GM19099 (cell line): ENCODE measurements around the gene TOX3.

Experiments used
- POLR2A ChIP-seq: IDR thresholded peaks from 3 replicates; pipeline ENCODE4 v1.6.1; 2011; ENCODE audit warnings: low read depth; ENCODE audit not compliant: insufficient read length; ENCODE audit errors: extremely low read depth

Gene TOX3

DNA sequence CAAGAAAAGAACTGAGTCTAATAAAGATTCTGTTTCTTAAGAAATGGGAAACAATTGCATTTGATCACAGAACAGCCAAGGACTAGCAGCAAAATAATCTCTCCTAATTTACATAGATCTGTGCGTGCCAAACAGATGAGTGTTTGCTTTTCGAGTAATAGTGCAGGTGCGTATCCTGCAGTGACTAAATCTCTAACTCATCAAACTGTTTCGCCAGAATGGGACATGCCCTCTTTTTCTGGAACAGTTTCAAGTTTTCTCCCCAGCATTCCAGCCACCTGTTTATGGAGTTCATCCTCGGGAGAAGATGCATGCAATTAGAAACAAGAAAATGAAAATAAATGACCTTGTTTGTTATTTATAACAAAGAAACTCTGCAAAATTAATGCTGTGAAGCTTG, 5.7 kb upstream of the TOX3 start:
- no peak for TF ChIP-seq POLR2A

DNA sequence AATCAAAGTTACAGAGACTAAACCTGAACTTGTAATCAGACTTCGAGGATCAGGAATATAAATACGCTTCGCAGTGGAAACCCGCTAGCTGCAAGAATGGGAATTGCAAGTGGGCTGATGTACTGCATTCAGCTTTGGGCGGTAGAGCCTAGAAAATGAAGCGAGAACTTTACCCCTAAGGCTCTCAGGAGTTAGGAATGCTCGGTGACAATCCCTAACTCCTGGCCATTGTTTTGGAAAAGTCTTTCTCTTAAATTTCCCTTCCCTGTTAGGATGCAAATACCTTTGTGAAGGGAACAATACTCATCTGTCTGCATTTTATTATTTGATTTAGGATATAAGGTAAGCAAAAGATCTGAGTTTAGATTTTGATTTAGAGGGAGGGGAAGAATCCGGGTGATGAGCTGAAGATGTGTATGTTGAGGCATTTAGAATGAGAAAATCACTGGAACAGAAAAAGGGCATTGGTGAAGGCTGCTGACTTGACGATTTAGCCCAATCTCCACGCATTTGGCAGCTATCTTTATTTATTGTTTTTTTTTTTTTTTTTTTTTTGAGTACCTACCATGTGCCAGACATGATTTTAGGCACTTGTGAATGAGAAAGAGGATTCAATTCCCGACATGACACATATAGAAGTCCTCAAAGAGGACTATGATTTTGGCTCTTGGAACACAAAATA, 2.2 kb upstream of the TOX3 start:
- no peak for TF ChIP-seq POLR2A

DNA sequence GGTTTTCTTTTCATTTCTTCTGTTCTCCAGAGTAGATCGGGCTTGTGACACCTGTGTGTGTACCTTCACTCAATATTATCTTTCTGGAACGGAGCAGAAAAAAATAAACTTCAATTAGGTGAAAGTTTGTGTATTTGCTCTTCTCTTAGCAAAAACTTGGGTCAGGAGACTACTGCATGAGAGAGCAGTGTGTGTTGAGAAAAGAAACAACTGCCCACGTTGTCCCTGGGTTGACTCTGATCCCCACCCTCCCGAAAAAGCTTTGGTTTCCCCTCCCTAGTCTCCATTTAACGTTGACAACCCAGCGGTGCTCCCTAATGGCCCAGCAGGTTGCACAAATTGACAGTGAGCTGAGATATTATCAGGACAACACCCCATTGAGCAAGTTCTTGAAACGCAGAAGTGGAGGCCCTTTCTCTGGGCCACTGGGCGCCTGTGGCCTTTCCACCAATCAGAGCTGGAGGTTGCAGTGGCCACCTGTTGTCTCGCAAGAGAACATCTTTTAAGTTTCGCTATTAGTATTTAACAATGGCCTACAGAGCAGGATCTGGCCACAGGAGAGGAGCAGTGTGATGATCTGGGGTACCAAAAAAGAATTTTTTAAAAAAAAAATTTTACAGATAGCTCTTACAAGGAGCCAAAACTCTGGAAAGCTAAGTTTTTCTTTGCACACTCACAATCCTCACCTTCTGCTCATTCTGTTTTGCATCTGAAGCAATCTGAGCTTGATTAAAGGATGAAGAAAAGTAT, 1.5 kb upstream of the TOX3 start:
- no peak for TF ChIP-seq POLR2A

DNA sequence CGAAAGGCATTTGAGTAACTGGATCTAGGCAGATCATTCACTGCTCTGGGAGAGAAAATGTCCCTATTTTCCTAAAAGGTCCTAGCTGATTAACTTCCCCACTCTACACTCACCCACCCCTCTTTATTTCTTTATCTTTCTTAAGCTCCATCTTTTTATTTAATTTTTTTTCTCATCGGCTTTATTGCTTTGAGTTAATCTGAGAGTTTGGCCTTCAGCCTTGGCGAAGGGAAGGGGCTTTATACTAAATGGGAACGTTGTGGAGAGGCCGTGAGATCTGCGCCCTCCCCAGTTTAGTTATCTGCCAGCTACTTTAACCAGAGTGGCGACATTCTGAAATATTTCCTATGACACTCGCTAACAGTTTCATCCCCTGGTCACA, 882 bp upstream of the TOX3 start:
- TF ChIP-seq POLR2A: no peak

DNA sequence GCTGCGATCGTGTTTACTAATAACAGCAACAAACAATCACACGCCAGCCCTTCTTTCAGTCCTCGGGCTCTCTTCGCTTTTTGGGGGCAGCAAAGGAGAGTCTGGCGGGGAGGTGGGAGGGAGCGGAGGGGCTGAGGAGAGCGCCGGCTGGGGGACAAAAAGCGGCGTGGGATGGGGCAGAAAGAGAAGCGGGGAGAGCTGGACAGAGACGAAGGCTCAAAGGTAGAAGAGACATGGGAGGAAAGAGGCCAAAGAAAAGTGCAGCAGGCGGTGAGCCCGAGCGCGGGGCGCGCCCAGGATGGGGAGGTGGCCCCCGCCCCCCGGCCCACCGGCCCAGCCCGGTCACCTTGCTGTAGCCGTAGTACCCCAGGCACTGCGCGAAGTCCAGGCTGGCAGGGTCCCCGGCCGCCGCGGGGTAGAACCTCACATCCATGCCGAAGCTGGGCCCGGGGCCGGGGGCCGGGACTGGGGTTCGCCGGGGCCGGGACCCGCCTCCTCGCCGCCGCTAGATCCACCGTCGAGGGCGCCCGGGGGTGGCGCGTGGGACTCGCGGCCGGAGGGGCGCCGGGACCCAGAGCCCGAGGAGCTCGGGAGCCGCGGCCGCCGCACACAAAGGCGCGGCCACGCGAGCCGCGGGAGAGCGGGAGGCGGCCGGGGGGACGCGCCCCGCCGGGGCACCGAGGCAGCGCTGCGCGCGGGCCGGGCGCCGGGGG, 496 bp downstream of the TOX3 start:
- TF ChIP-seq POLR2A: no peak

DNA sequence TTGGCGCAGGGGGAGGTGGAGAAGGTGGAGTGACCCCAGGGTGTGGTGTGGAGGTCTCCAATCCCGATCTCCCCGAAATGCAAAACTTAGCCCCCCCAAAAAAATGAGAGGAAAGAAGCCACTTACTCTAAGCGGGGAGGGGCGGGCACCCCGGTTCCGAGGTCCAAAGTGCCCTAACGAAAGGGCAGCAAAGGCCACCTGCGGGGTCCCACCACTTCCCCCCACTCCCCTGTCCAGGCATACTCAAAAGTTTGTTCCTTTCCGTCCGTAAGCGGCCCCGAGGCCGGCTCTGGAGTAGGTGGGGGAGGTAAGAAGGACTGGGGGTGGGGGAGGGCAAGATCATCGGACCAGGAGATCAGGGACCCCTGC, 1.1 kb downstream of the TOX3 start:
- TF ChIP-seq POLR2A: no peak

DNA sequence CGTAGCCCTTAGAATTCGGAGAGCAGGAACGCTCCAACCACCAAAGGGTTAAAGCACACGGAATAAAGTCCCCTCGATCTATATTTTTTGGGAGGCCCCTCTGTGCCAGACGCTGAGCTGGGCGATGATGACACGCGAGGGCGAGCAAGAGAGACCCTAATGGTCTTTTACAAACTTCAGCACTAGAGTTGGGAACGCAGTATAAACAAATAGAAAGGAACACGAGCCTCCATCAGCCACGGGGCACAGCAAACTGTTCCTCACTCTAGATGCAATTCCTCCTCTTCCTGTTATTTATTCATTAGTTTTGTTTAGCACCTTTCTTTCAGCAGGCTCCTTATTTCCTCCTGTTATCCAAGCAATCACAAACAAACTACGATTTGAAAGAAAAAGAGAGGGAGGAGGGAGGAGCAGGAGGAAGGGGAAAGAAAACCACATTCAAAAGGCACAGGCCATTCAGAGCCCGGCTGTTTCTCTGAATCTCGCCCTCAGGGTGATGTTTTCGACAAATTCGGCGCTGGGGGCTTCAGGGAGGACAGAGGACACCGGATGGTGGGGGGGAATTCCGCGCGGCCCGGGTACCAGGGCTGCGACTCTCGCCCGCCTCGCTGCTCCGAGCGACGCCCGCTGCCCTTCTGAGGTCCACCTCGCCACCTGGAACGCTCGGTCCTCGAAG, 1.6 kb downstream of the TOX3 start:
- TF ChIP-seq POLR2A: no peak

DNA sequence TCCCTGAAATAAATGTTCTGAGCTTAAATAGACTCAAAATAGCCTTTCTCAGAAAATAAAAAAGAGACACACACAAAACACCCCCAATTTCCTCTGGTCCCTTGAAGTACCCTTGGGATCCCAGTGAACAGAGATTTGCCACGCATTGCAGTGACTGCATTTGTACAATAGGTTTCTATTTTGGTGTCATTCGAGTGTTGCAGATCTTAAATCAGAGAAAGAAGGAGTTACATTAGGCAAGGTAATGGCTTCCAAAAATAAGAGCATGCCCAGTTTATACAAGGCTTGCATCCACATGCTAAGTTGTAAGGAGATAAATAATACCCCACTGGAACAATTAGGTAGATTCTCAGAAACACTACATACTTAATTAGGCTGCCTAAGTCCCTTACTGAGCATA, 2.2 kb downstream of the TOX3 start:
- TF ChIP-seq POLR2A: no peak

DNA sequence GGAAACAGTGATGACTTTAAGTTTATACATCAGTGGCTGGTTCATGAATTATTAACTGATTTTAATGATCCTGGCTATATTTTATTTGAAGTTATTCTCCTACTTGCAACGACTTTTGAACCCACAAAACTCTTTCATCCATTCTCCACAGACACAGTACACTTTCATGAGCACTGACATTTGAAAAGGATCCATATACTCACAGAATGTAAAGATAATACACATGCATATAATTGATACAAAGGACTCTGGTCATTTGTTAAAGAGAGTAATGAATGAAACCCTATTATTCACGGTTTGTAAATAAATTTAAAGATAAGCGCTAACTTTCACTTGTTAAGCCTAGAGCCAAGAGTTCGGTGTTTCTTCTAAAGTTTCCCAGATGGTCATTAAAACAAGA, 3.3 kb downstream of the TOX3 start:
- TF ChIP-seq POLR2A: no peak

DNA sequence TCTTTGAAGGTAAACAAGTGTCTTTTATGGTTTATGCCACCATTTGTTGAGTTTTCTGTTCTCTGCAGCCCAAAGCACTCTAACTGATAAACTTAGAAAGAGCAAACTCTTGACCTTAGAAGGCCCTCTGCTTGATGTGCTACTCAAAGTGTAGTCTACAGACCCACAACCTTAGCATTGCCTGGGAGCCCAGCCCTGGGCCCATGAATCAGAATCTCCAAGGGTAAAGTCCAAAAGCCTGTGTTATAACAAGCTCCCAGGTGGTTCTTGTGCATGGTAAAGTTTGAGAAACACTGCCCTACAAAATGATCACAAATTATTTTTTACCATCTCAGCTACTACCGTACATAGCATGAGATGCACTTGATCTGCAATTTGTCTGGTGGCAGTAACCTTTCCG, 6.0 kb downstream of the TOX3 start:
- TF ChIP-seq POLR2A: no peak

DNA sequence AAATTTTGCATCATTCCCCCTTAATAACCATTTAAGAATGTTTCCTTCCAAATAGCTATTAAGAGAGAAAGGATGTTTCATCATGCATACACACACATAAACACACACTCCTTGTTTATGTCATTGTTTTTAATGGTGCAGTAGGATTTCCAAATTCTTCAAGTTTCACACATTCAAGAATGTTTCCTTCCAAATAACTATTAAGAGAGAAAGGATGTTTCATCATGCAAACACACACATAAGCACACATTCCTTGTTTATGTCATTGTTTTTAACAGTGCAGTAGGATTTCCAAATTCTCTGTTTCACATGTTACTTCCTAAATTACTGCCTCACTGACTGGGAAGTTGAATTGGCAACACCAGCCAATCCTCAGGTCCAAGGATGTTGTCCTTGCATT, 7.8 kb downstream of the TOX3 start:
- TF ChIP-seq POLR2A: no peak

DNA sequence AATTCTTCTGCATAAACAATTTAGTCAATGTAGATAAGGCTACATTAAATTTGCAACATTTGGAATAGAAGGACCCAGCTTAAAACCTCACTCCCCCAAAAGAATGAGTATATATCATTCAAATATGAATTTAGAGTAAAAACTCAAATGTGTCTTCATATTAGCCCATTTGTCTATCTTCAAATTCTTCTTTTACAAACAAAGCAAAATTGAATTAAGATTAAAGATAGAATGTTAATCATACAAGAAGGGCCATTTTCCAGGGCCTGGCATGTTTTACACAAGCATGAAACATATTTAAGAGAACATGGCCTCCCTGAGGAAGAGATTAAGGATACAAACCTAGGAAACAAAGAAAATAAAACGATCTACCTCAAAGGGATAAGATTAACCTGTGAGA, 8.4 kb downstream of the TOX3 start:
- no peak for TF ChIP-seq POLR2A

DNA sequence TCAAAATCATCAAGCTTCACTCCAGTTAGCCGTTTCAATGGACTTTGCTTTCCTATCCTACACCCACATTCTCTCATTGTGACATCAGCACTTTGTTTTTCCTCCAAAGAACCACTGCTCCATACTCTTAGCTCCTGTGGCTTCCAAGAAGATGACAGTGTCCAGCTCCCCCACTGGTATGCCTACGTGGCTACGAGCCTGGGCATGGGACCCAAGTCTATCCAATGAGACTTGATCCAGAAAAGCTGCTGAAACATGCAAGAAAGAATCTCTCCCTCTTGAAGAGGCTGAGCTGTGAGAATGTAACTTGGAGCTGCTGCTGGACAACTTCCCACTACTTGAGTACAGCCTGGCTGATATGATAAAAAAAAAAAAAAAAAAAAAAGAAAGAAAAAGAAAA, 9.4 kb downstream of the TOX3 start:
- TF ChIP-seq POLR2A: no peak

DNA sequence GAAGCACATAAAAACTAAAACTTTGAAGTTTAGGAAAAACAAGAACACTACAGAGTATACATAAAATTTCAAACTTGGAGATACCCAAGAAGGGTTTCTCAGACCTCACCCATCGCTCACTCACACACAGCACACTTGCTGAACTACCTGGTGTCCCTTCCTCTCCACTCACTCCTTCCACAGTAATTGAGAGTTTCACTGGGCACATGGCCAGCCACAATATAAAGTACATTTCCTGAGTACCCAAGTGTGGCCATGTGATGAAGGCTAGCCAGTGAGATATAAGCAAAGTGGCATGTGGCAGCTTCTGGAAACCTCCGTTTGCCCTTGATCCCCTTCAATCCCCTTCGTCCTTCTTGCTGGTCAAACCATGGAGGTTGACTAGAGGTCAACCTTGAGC, 11.9 kb downstream of the TOX3 start:
- no peak for TF ChIP-seq POLR2A

DNA sequence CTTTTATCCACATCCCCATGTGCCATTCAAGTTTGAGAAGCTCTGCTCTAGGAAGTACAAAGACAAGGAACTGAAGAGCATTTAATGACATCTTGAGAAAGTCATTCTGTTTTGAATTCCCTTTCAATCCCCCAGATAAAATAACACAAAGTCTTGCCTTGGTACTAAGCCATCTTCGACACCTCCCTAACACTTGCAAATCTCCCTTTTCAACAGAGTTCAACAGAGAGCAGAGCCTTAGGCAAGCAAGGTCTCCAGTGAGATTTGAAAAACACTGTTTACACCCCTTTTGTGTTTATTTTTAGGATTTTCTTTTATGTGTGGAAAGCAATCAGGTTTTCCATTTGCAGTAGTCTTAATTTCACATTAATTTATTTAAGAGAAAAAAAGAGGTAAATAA, 13.6 kb downstream of the TOX3 start:
- TF ChIP-seq POLR2A: no peak

DNA sequence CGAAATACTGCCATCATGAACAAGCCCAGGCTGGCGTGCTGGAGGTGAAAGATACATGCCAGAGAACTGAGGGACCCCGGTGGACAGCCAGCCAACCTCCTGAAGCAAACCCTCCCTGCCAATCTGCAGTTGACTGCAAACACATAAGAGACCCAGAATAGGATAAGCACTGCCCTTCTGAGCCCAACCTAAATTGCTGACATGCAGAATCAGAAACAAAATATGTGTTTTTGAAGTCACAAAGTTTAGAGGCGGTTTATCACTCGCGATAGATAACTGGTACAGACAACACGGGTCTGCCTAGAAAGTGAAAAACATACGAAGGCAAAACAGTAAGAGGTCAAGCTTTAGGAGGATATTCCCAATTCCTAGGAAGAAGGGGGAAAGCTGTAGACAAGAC, 14.6 kb downstream of the TOX3 start:
- TF ChIP-seq POLR2A: no peak
